ENCODE measurements around the gene VPS25. TPM values are rescaled to one million over a fixed set of nuclear protein-coding genes. Genes with fewer than 3 reads are reported as not detected.

The VPS25 gene
- total RNA-seq, 1 donor from 2014 or later: 77.5 TPM

DNA sequence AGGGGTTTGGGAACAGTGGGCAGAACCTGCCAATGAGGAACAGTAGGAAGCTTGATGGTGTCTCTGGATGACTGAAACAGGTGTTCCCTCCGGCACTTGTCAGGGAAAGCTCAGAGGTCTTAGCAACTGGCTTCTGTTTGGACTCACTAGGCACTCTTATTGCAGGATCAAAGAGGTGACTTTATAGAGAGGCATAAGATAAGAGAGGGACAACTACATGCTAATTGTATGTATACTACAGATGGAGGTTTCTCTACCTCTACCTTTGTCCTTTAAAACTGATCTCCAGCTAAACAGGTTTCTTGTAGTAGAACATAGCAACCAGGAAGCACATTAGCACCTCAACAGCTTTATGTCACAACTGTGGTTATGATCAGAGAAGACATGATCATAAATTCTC lies 33.0 kb downstream of the VPS25 start:
- Histone ChIP-seq H3K4me1 (no peaks in the 10 kb centered on the region), H4K20me1 (ENCODE audit: low read depth) (no peaks in the 10 kb centered on the region), H3K9ac (no peak overlapping the region), H3K9me3 (ENCODE audit: low read depth) (no peaks in the 10 kb centered on the region), H3K27ac (no peak overlapping the region), H3F3A (ENCODE audit: low read depth) (no peaks in the 10 kb centered on the region), H3K4me2 (no peak overlapping the region), H3K36me3 (no peaks in the 10 kb centered on the region), H3K27me3 (peaks cover 18% of the 10 kb centered on the region), H3K4me3 (no peak overlapping the region), H3K79me2 (ENCODE audit: low read depth) (no peaks in the 10 kb centered on the region), H2AFZ (replicated peaks) (no peak overlapping the region)
- Mint-ChIP-seq H3K9me3 (no peaks in the 10 kb centered on the region), H3K27me3 (ENCODE audit: insufficient read depth, low read depth) (no peaks in the 10 kb centered on the region), H3K4me3 (no peak overlapping the region), H3K27ac (no peak overlapping the region), H3K36me3 (no peaks in the 10 kb centered on the region), H3K4me1 (peaks cover 16% of the 10 kb centered on the region)
- DNase-seq (ENCODE audit: low spot score): no peak
- no peak for TF ChIP-seq EZH2 (IDR thresholded peaks at IDR 0.05)
- TF ChIP-seq CTCF (IDR thresholded peaks at IDR 0.05): no peak
- no peak for TF ChIP-seq EZH2phosphoT487 (IDR thresholded peaks at IDR 0.05)

DNA sequence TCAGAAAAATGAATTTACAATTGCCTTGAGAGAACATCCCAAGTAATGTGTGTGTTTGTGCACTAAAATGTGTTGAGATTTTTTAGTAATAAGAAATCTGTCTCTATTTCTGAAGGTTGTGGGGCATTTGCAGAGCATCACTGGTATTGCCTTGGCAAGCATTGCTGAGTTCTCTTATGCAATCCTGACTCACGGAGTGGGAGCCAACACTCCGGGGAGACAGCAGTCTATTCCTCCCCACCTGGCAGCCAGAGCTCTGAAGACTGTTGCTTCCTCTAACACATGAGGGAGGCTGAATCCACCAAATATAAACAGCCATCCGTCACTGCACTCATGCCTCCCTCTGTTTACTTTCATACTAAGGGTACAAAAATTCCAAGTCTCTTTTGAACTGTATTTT lies 36.0 kb downstream of the VPS25 start:
- no peak overlapping the region for H3K4me2 ChIP-seq

DNA sequence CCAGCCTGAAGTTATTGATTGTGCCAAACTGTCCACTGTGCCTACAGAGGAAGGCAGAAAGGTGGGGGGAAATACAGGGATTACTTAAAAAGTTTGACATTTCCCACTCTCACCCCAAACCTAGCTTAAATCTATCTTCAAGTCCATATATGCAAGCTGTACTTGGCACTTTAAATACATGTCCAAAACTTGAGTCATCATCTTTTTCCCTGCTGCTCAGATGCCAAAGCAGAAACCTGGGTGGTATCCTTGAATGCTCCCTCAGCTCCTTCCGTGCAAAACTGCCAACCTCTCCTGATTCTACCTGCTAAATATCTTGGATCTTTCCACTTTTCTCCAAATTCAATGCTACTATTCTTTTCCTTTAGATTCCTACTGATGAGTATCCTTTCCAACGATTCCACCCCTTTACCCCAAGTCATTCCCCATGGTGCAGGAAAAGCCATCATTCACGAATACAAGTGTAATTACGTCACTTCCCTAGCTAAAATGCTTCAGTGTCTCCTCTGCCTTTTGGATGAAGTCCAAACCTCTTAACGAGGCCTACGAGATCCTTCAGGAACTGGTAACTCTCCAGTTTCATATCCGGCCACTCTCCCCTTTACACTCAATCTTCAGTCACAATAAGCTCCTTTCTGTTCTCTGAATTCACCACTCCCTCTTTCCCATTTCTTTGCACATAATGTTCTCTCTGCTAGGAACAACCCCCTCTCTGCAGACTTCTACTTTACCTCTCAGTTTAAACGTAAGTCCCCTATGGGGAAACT lies 41.6 kb downstream of the VPS25 start:
- no peaks in the 10 kb centered on the region for H3K4me1 Mint-ChIP-seq
- Histone ChIP-seq H3K9me3 (ENCODE audit: low read depth) (no peaks in the 10 kb centered on the region), H3K79me2 (ENCODE audit: low read depth) (no peaks in the 10 kb centered on the region), H2AFZ (replicated peaks) (no peak overlapping the region), H3K27ac (no peak overlapping the region), H3K36me3 (no peaks in the 10 kb centered on the region), H3K4me3 (no peak overlapping the region), H3K27me3 (no peaks in the 10 kb centered on the region), H3K4me2 (no peak overlapping the region), H3K9ac (no peak overlapping the region), H4K20me1 (ENCODE audit: low read depth) (no peaks in the 10 kb centered on the region), H3K4me1 (no peaks in the 10 kb centered on the region), H3F3A (ENCODE audit: low read depth) (no peaks in the 10 kb centered on the region)
- TF ChIP-seq CTCF (IDR thresholded peaks at IDR 0.05) (no peak), EZH2phosphoT487 (IDR thresholded peaks at IDR 0.05) (no peak), EZH2 (IDR thresholded peaks at IDR 0.05) (no peak)
- no peak overlapping the region for H3K27ac Mint-ChIP-seq
- no peaks in the 10 kb centered on the region for H3K9me3 Mint-ChIP-seq
- DNase-seq (ENCODE audit: low spot score): no peak
- peaks cover 12% of the 10 kb centered on the region for H3K36me3 Mint-ChIP-seq
- H3K27me3 Mint-ChIP-seq (ENCODE audit: insufficient read depth, low read depth): no peaks in the 10 kb centered on the region
- no peak overlapping the region for H3K4me3 Mint-ChIP-seq

More for the DNA sequence above, 36.0 kb downstream of the VPS25 start:
- no peak overlapping the region for H3K4me3 Mint-ChIP-seq
- Histone ChIP-seq H3K4me3 (no peak overlapping the region), H3K4me1 (no peaks in the 10 kb centered on the region), H3F3A (ENCODE audit: low read depth) (no peaks in the 10 kb centered on the region), H4K20me1 (ENCODE audit: low read depth) (no peaks in the 10 kb centered on the region), H3K79me2 (ENCODE audit: low read depth) (no peaks in the 10 kb centered on the region), H3K9me3 (ENCODE audit: low read depth) (no peaks in the 10 kb centered on the region), H2AFZ (replicated peaks) (no peak overlapping the region), H3K36me3 (no peaks in the 10 kb centered on the region), H3K27ac (no peak overlapping the region), H3K9ac (no peak overlapping the region), H3K27me3 (no peaks in the 10 kb centered on the region)
- DNase-seq (ENCODE audit: low spot score): no peak
- no peak overlapping the region for H3K27ac Mint-ChIP-seq
- TF ChIP-seq EZH2 (IDR thresholded peaks at IDR 0.05) (no peak), CTCF (IDR thresholded peaks at IDR 0.05) (no peak)
- H3K9me3 Mint-ChIP-seq: no peaks in the 10 kb centered on the region
- H3K27me3 Mint-ChIP-seq (ENCODE audit: insufficient read depth, low read depth): no peaks in the 10 kb centered on the region
- H3K4me1 Mint-ChIP-seq: no peaks in the 10 kb centered on the region
- peaks cover 4% of the 10 kb centered on the region for H3K36me3 Mint-ChIP-seq

Measured in neural progenitor cell (in vitro differentiated cells).